Measurements from ENCODE around the gene GATB. TPM values are rescaled to one million over a fixed set of nuclear protein-coding genes. Genes with fewer than 3 reads are reported as not detected.

Gene GATB
- total and polyA plus RNA-seq, 2 donors (not counting 1 experiment from before 2014, with no cell fraction given) = 11.6 to 19.2 TPM

DNA sequence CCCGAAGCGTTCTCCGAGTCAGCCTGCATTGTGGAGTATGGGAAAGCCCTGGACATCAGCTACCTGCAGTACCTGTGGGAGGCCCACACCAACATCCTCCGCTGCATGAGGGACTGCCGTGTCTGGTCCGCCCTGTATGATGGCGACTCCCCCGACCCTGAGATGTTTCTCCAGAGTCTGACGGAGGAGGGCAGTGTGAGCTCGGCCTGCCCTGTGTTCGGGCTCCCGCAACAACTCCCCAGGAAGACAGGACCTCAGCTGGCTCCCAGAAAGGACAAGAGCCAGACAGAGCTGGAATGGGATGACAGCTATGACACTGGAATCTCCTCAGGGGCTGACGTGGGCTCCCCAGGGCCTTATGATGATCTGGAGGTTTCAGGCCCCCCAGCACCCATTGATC, 111.3 kb downstream of the GATB start:
- Histone ChIP-seq H3K27ac (ENCODE audit: low read length in 2 of 2) (no peak overlapping the region), H4K20me1 (ENCODE audit: control insufficient read depth, insufficient read depth, low read length, poor library complexity, severe bottlenecking) (no peaks in the 10 kb centered on the region), H3K36me3 (replicated peaks in 1 of 2; ENCODE audit: control extremely low read depth in 1 of 2, control insufficient read depth in 1 of 2, extremely low read depth in 1 of 2, insufficient read depth in 2 of 2, low read length in 1 of 2) (no peaks in the 10 kb centered on the region), H2AFZ (ENCODE audit: insufficient read depth, low read depth, low read length, poor library complexity, severe bottlenecking) (no peak overlapping the region), H3K9me3 (ENCODE audit: control extremely low read depth in 1 of 3, control insufficient read depth in 2 of 3, insufficient read depth in 1 of 3, low read length in 2 of 3) (no peaks in the 10 kb centered on the region), H3K4me3 (ENCODE audit: control extremely low read depth in 1 of 5, extremely low read depth in 1 of 5, insufficient read depth in 1 of 5, low read depth in 2 of 5, low read length in 4 of 5) (no peak overlapping the region), H3K79me2 (ENCODE audit: control insufficient read depth, insufficient read depth, low read length) (no peaks in the 10 kb centered on the region), H3K27me3 (replicated peaks in 1 of 4; ENCODE audit: control extremely low read depth in 1 of 4, control insufficient read depth in 3 of 4, insufficient read depth in 4 of 4, low read length in 3 of 4) (no peaks in the 10 kb centered on the region), H3K4me2 (replicated peaks; ENCODE audit: low read depth, low read length, poor library complexity, severe bottlenecking) (no peak overlapping the region), H3K4me1 (ENCODE audit: control insufficient read depth in 2 of 2, insufficient read depth in 2 of 2, low read length in 2 of 2) (no peaks in the 10 kb centered on the region), H3K9ac (ENCODE audit: low read length) (no peak overlapping the region)
- ATAC-seq (ENCODE audit: low read depth) (no peak), DNase-seq (no peak)
- Mint-ChIP-seq H3K27ac (no peak overlapping the region), H3K4me3 (no peak overlapping the region), H3K9me3 (ENCODE audit: insufficient read depth) (no peaks in the 10 kb centered on the region), H3K27me3 (peaks cover 10% of the 10 kb centered on the region), H3K4me1 (no peaks in the 10 kb centered on the region)
- ChIA-PET CTCF (no interaction called here), POLR2A (no interaction called here)
- whole genome bisulfite sequencing (ENCODE audit: insufficient coverage) = 95% methylated on average over 12 of the region's 13 CpGs
- intact Hi-C loops (cut with micrococcal nuclease) = no loop called here
- no peak for TF ChIP-seq EZH2 (IDR thresholded peaks at IDR 0.05; ENCODE audit: borderline replicate concordance, insufficient read depth, low read depth, low read length, poor library complexity, severe bottlenecking)
- TF ChIP-seq, protein P1, sequence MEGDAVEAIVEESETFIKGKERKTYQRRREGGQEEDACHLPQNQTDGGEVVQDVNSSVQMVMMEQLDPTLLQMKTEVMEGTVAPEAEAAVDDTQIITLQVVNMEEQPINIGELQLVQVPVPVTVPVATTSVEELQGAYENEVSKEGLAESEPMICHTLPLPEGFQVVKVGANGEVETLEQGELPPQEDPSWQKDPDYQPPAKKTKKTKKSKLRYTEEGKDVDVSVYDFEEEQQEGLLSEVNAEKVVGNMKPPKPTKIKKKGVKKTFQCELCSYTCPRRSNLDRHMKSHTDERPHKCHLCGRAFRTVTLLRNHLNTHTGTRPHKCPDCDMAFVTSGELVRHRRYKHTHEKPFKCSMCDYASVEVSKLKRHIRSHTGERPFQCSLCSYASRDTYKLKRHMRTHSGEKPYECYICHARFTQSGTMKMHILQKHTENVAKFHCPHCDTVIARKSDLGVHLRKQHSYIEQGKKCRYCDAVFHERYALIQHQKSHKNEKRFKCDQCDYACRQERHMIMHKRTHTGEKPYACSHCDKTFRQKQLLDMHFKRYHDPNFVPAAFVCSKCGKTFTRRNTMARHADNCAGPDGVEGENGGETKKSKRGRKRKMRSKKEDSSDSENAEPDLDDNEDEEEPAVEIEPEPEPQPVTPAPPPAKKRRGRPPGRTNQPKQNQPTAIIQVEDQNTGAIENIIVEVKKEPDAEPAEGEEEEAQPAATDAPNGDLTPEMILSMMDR (IDR thresholded peaks at IDR 0.05) = no peak

DNA sequence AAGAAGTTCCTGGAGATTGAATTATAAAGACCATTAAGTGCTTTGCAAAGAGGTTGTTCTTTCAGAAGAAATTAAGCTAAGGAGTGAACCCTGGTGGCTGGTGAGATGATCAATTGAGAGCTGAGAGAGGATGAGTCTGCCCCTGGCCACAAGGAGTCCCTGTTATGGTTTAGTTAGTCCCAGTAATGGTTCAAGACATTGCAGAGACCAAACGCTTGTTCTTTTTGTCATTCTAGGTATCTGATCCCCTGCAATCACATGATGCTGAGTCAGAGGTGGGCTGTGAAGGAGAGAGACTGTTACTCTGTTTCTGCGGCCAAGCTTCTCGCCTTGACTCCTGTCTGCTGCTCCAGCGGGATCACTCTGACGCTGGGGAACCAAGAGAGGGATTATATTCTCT, 114.5 kb downstream of the GATB start:
- POLR2A ChIA-PET = no interaction called here
- CTCF ChIA-PET = no interaction called here
- no peak for ATAC-seq (ENCODE audit: low read depth)
- intact Hi-C loops (cut with micrococcal nuclease) = no loop called here
- no peaks in the 10 kb centered on the region for H3K79me2 ChIP-seq (ENCODE audit: control insufficient read depth, insufficient read depth, low read length)
- H3K27ac ChIP-seq (ENCODE audit: low read length in 2 of 2) = no peak overlapping the region
- no peak overlapping the region for H3K4me3 ChIP-seq (ENCODE audit: control extremely low read depth in 1 of 5, extremely low read depth in 1 of 5, insufficient read depth in 1 of 5, low read depth in 2 of 5, low read length in 4 of 5)
- H3K27me3 Mint-ChIP-seq = peaks cover 10% of the 10 kb centered on the region
- H3K9me3 ChIP-seq (ENCODE audit: control extremely low read depth in 1 of 3, control insufficient read depth in 2 of 3, insufficient read depth in 1 of 3, low read length in 2 of 3) = no peaks in the 10 kb centered on the region
- no peaks in the 10 kb centered on the region for H3K4me1 Mint-ChIP-seq
- no peak overlapping the region for H3K4me2 ChIP-seq (replicated peaks; ENCODE audit: low read depth, low read length, poor library complexity, severe bottlenecking)
- H3K4me1 ChIP-seq (ENCODE audit: control insufficient read depth in 2 of 2, insufficient read depth in 2 of 2, low read length in 2 of 2) = no peaks in the 10 kb centered on the region
- H3K9ac ChIP-seq (ENCODE audit: low read length) = no peak overlapping the region
- H3K27ac Mint-ChIP-seq = no peak overlapping the region
- H4K20me1 ChIP-seq (ENCODE audit: control insufficient read depth, insufficient read depth, low read length, poor library complexity, severe bottlenecking) = no peaks in the 10 kb centered on the region
- DNase-seq = no peak
- no peaks in the 10 kb centered on the region for H3K27me3 ChIP-seq (replicated peaks in 1 of 4; ENCODE audit: control extremely low read depth in 1 of 4, control insufficient read depth in 3 of 4, insufficient read depth in 4 of 4, low read length in 3 of 4)
- no peaks in the 10 kb centered on the region for H3K9me3 Mint-ChIP-seq (ENCODE audit: insufficient read depth)
- WGBS (ENCODE audit: insufficient coverage) = 94% methylated on average over 5 of the region's 5 CpGs
- no peak overlapping the region for H3K4me3 Mint-ChIP-seq
- no peak overlapping the region for H2AFZ ChIP-seq (ENCODE audit: insufficient read depth, low read depth, low read length, poor library complexity, severe bottlenecking)
- no peak for TF ChIP-seq EZH2 (IDR thresholded peaks at IDR 0.05; ENCODE audit: borderline replicate concordance, insufficient read depth, low read depth, low read length, poor library complexity, severe bottlenecking)
- TF ChIP-seq, protein P1 (IDR thresholded peaks at IDR 0.05) = no peak
- no peaks in the 10 kb centered on the region for H3K36me3 ChIP-seq (replicated peaks in 1 of 2; ENCODE audit: control extremely low read depth in 1 of 2, control insufficient read depth in 1 of 2, extremely low read depth in 1 of 2, insufficient read depth in 2 of 2, low read length in 1 of 2)
